Skin of body (tissue), 1 donor: ENCODE data around the gene EIF2S3. TPM values are rescaled to one million over a fixed set of nuclear protein-coding genes. Genes with fewer than 3 reads are reported as not detected.

Source experiments
- total RNA-seq: library from RNA; depleted of rRNA; stranded (reverse); fragments of >200 nt; gene quantifications from one replicate; pipeline ENCODE4 v1.2.3, GENCODE V29; 2014

The EIF2S3 gene
- total RNA-seq, 1 donor from 2014 or later: 204 TPM

Other genes starting within 250 kb of the EIF2S3 start
- gene APOO, start 147.0 kb upstream of the EIF2S3 start, total RNA-seq: 6.7 TPM
- gene CXorf58, start 146.9 kb upstream of the EIF2S3 start, total RNA-seq: not detected
- 17.7 TPM for gene KLHL15, start 27.8 kb upstream of the EIF2S3 start, total RNA-seq
- 57.1 TPM for gene ZFX, start 94.8 kb downstream of the EIF2S3 start, total RNA-seq